ENCODE measurements around the gene TMPRSS15. TPM values are rescaled to one million over a fixed set of nuclear protein-coding genes. Genes with fewer than 3 reads are reported as not detected.

Gene TMPRSS15
- total RNA-seq, 2 donors from 2014 or later: not detected

- no peaks in the 10 kb centered on the region for H3K27me3 ChIP-seq
- intact Hi-C loops (cut with DNase I): no loop called here
- no peaks in the 10 kb centered on the region for H3K9me3 ChIP-seq
- TF ChIP-seq, protein P1, sequence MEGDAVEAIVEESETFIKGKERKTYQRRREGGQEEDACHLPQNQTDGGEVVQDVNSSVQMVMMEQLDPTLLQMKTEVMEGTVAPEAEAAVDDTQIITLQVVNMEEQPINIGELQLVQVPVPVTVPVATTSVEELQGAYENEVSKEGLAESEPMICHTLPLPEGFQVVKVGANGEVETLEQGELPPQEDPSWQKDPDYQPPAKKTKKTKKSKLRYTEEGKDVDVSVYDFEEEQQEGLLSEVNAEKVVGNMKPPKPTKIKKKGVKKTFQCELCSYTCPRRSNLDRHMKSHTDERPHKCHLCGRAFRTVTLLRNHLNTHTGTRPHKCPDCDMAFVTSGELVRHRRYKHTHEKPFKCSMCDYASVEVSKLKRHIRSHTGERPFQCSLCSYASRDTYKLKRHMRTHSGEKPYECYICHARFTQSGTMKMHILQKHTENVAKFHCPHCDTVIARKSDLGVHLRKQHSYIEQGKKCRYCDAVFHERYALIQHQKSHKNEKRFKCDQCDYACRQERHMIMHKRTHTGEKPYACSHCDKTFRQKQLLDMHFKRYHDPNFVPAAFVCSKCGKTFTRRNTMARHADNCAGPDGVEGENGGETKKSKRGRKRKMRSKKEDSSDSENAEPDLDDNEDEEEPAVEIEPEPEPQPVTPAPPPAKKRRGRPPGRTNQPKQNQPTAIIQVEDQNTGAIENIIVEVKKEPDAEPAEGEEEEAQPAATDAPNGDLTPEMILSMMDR (IDR thresholded peaks at IDR 0.05): no peak
- no peak for TF ChIP-seq POLR2A (IDR thresholded peaks at IDR 0.05)
- DNase-seq (no peak), ATAC-seq (no peak)
- no peak overlapping the region for H3K27ac ChIP-seq
- no peaks in the 10 kb centered on the region for H3K4me1 ChIP-seq
- WGBS, 2 donors: 41 to 49% methylated on average over 2 of the region's 2 CpGs
- no peaks in the 10 kb centered on the region for H3K36me3 ChIP-seq (replicated peaks in 1 of 2; ENCODE audit: insufficient read depth in 1 of 2, low read depth in 2 of 2)
- H3K4me3 ChIP-seq: no peak overlapping the region
These were observed 46.8 kb downstream of the TMPRSS15 start for GRCh38 chr21:18356801-18357200.

GRCh38 chr21:18354947-18355346, 48.6 kb downstream of the TMPRSS15 start:
- H3K27me3 ChIP-seq: no peaks in the 10 kb centered on the region
- no peaks in the 10 kb centered on the region for H3K4me1 ChIP-seq
- intact Hi-C loops (cut with DNase I): no loop called here
- no peaks in the 10 kb centered on the region for H3K9me3 ChIP-seq
- DNase-seq: no peak
- 68 to 81% methylated on average over 1 of the region's 1 CpG for WGBS, 2 donors
- no peaks in the 10 kb centered on the region for H3K36me3 ChIP-seq (replicated peaks in 1 of 2; ENCODE audit: insufficient read depth in 1 of 2, low read depth in 2 of 2)
- TF ChIP-seq, protein P1 (IDR thresholded peaks at IDR 0.05): no peak
- no peak for TF ChIP-seq POLR2A (IDR thresholded peaks at IDR 0.05)
- no peak overlapping the region for H3K4me3 ChIP-seq
- no peak for ATAC-seq
- H3K27ac ChIP-seq: no peak overlapping the region

DNA sequence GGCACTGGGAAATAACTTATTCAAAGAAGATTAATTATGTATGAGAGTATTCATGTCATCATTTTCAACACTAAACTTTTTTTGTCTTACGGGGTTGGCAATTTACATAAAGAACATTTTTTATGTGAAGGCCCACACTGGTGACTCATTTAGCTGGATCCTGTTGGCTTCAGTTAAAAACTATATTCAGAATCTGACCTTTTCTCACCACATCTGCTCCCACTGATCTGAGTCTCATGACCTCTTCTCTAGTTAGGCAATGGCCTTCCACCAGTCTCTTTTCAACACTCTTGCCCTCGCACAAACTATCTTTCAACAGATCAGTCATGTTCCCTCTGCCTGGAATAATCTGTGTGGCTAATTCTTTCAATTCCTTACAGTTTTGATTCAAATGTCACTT, 53.4 kb downstream of the TMPRSS15 start:
- intact Hi-C loops (cut with DNase I): no loop called here
- 43 to 58% methylated on average over 2 of the region's 2 CpGs for WGBS, 2 donors
- Histone ChIP-seq H3K27me3 (no peaks in the 10 kb centered on the region), H3K27ac (no peak overlapping the region), H3K4me1 (no peaks in the 10 kb centered on the region), H3K36me3 (replicated peaks in 1 of 2; ENCODE audit: insufficient read depth in 1 of 2, low read depth in 2 of 2) (no peaks in the 10 kb centered on the region), H3K9me3 (no peaks in the 10 kb centered on the region), H3K4me3 (no peak overlapping the region)
- TF ChIP-seq POLR2A (IDR thresholded peaks at IDR 0.05): no peak
- TF ChIP-seq, protein P1 (IDR thresholded peaks at IDR 0.05): no peak
- ATAC-seq (no peak), DNase-seq (no peak)

GRCh38 chr21:18349468-18349867, 54.1 kb downstream of the TMPRSS15 start:
- DNase-seq (no peak), ATAC-seq (no peak)
- 39 to 47% methylated on average over 4 of the region's 4 CpGs for WGBS, 2 donors
- Histone ChIP-seq H3K9me3 (no peaks in the 10 kb centered on the region), H3K36me3 (replicated peaks in 1 of 2; ENCODE audit: insufficient read depth in 1 of 2, low read depth in 2 of 2) (no peaks in the 10 kb centered on the region), H3K27ac (no peak overlapping the region), H3K4me1 (no peaks in the 10 kb centered on the region), H3K4me3 (no peak overlapping the region), H3K27me3 (no peaks in the 10 kb centered on the region)
- intact Hi-C loops (cut with DNase I): no loop called here
- TF ChIP-seq, protein P1 (IDR thresholded peaks at IDR 0.05): no peak
- TF ChIP-seq POLR2A (IDR thresholded peaks at IDR 0.05): no peak

DNA sequence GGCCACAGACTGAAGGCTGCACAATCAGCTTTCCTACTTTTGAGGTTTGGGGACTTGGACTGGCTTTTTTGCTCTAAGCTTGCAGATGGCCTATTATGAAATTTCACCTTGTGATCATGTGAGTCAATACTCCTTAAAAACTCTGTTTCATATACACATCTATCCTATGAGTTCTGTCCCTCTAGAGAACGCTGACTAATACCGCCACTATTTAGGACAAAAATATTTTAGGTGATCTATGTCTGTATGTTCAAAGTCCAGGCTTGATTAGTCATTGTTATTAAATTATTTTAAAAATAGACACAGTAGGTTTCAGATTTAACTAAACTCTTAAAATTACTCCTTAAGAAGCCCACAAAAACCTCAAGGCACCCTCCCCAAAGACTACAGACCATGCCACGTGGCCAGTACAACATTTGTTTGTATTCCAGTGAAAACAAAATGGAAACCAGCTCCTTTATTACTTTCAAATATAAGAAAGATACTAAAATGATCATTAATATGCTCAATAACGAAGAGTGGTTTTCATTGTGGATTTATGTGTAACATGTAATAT, 63.1 kb downstream of the TMPRSS15 start:
- Histone ChIP-seq H3K36me3 (replicated peaks in 1 of 2; ENCODE audit: insufficient read depth in 1 of 2, low read depth in 2 of 2) (no peaks in the 10 kb centered on the region), H3K27ac (no peak overlapping the region), H3K4me3 (no peak overlapping the region), H3K27me3 (no peaks in the 10 kb centered on the region), H3K4me1 (no peaks in the 10 kb centered on the region), H3K9me3 (no peaks in the 10 kb centered on the region)
- intact Hi-C loops (cut with DNase I): no loop called here
- 61 to 64% methylated on average over 4 of the region's 4 CpGs for WGBS, 2 donors
- DNase-seq: no peak
- TF ChIP-seq POLR2A (IDR thresholded peaks at IDR 0.05): no peak
- TF ChIP-seq, protein P1 (IDR thresholded peaks at IDR 0.05): no peak
- no peak for ATAC-seq
